GM12878 (cell line): ENCODE results near the gene ABHD12B. TPM values are rescaled to one million over a fixed set of nuclear protein-coding genes. Genes with fewer than 3 reads are reported as not detected.

ENCODE experiments used
- ATF2 ChIP-seq: IDR thresholded peaks from 2 replicates; pipeline ENCODE4 v1.6.1; 2012; ENCODE audit warnings: low read length, inconsistent platforms
- KAT2A ChIP-seq: conservative IDR thresholded peaks from 2 replicates; pipeline ENCODE4 v1.6.1; 2011; ENCODE audit warnings: low read depth, low read length; ENCODE audit not compliant: control insufficient read depth
- NKRF ChIP-seq: fragments of 450-650 bp; conservative IDR thresholded peaks from 2 replicates; pipeline ENCODE4 v1.6.1; 2017; ENCODE audit warnings: mild to moderate bottlenecking, moderate library complexity
- PAX5 ChIP-seq: IDR thresholded peaks from 2 replicates; pipeline ENCODE4 v1.6.1; 2011; ENCODE audit warnings: low read depth, low read length, borderline replicate concordance
- POLR2AphosphoS2 ChIP-seq: IDR thresholded peaks from 2 replicates; pipeline ENCODE4 v1.6.1; 2011; ENCODE audit warnings: low read depth, mild to moderate bottlenecking, low read length, improper control_type of control experiment, moderate library complexity
- POU2F2 ChIP-seq: IDR thresholded peaks from 3 replicates; pipeline ENCODE4 v1.6.1; 2011; ENCODE audit warnings: low read depth, mild to moderate bottlenecking, low read length, borderline replicate concordance
- SKIL ChIP-seq: fragments of 450-650 bp; IDR thresholded peaks from 2 replicates; pipeline ENCODE4 v1.6.1; 2017; ENCODE audit warnings: mild to moderate bottlenecking, low read depth, inconsistent platforms; ENCODE audit not compliant: poor library complexity, severe bottlenecking
- TAF1 ChIP-seq: IDR thresholded peaks from 2 replicates; pipeline ENCODE4 v1.6.1; 2011; ENCODE audit warnings: mild to moderate bottlenecking, low read depth, low read length, borderline replicate concordance
- ZNF687 ChIP-seq: fragments of 450-650 bp; IDR thresholded peaks from 2 replicates; pipeline ENCODE4 v1.6.1; 2017; ENCODE audit warnings: mild to moderate bottlenecking, moderate library complexity
- ZZZ3 ChIP-seq: IDR thresholded peaks from 2 replicates; pipeline ENCODE4 v1.6.1; 2011; ENCODE audit warnings: low read depth; ENCODE audit not compliant: control insufficient read depth, insufficient read length
- polyA plus RNA-seq, 11 experiments: library from polyadenylated mRNA; depleted of rRNA in 4 of 11; unstranded in 6 of 11; stranded (reverse) in 5 of 11; fragments of >200 nt; fragmentation: Nextera tagmentation in 4 of 11; fragmentation: Illumina TruSeq in 1 of 11; extraction: Ambion mirVana in 4 of 11; extraction: Trizol in 1 of 11; gene quantifications; 1 replicate in 1 of 11; 2 replicates in 10 of 11; pipeline versions ENCODE4 v1.2.1 to v1.2.3, GENCODE V29; 2011 to 2016; ENCODE audit warnings: inconsistent platforms in 2 of 11, missing spikeins in 2 of 11, low read depth in 1 of 11
- total RNA-seq, 4 experiments: library from RNA; depleted of rRNA in 3 of 4; stranded (reverse); fragments of >200 nt in 3 of 4; fragmentation: Illumina TruSeq in 1 of 4; extraction: Trizol in 1 of 4; gene quantifications; 2 replicates each; pipeline versions ENCODE4 v1.2.1 to v1.2.3, GENCODE V29; 2013 to 2021

The ABHD12B gene
- total and polyA plus RNA-seq, 10 of the 15 experiments (the other 5 are each of a cell fraction or from before 2014, with no cell fraction given), result not detected

GRCh38 chr14:50826681-50827080 is 45.2 kb upstream of the ABHD12B start (continued):
- no peak for TF ChIP-seq NKRF
- TF ChIP-seq ATF2, result no peak
- no peak for TF ChIP-seq POLR2AphosphoS2
- TF ChIP-seq SKIL, result no peak
- TF ChIP-seq ZZZ3, result no peak
- TF ChIP-seq TAF1, result no peak
- TF ChIP-seq ZNF687, result no peak
- no peak for TF ChIP-seq POU2F2
- TF ChIP-seq KAT2A, result no peak
- TF ChIP-seq PAX5, result no peak
